Measurements from ENCODE around the gene POU5F1.
"Not testable (repeated sequence)": the region's sequence is repeated elsewhere in the genome, so short reads cannot be mapped to it uniquely, and the experiment has no call there.

POU5F1 gene

DNA sequence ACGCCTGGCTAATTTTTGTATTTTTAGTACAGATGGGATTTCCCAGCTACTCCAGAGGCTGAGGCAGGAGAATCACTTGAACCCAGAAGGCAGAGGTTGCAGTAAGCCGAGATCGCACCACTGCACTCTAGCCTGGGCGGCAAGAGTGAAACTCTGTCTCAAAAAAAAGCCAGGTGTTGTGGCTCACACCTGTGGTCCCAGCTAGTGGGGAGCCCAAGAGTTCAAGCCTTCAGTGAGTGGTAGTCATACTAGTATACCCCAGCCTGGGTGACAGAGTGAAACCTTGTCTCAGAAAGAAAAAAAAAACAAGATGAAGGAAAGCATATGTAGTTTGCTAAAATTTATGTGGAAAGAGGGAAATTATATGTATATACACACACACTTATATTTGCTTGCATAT is 20.0 kb upstream of the POU5F1 start:
- no peak for DNase-seq

DNA sequence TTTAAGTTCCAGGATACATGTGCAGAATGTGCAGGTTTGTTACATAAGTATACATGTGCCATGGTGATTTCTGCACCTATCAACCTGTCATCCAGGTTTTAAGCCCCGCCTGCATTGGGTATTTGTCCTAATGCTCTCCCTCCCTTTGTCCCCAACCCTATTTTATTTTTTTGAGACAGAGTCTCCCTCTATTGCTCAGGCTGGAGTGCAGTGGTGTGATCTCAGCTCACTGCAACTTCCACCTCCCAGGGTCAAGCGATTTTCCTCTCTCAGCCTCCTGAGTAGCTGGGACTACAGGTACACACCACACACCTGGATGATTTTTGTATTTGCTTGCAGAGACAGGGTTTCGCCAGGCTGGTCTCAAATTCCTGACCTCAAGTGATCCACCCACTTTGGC is 18.7 kb upstream of the POU5F1 start:
- DNase-seq, result not testable (repeated sequence)

DNA sequence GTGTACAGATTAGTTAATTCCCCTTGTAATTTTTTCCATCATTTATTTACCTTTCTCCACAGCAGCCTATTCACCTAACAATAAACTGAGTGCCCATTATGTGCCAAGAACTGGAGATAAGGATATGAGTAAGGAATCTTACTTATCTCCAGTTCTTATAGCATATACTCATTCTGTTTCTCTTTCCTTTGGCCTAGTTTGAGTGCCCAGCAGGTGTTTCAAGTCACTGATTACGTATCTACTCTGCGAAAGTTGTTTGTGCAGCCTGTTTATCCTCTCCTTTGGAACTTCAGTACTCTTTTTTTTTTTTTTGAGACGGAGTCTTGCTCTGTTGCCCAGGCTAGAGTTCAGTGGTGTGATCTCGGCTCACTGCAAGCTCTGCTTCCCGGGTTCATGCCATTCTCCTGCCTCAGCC is 17.3 kb upstream of the POU5F1 start:
- no peak for DNase-seq

DNA sequence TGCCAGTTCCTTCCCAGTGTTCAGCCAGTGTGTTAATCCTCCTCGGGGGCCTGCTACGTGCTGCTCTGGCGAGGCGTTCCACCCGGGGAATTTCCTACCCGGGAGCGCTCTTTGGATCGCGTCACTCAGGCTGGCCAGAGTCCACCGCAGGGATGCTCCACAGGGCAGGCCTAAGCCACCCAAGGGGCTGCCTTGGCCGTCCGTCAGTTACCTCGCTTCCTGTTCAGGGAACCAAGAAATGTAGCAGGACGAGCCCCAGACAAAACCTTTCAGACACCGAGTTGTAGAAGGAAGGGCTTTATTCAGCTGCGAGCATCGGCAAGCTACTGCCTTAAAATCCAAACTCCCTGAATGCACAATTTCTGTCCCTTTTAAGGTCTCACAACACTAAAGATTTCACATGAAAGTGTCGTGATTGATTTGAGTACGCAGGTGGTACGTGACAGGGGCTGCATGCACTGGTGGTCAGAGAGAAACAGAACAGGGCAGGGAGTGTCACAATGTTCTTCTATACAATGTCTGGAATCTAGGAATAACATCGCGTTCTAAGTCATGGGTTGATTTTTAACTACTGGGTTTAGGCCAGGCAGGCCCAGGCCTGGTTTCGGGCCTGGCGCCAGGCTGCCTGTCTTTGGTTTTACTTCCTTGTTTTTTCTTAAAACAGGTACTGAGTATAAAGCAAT is 15.7 kb upstream of the POU5F1 start:
- no peak for DNase-seq

DNA sequence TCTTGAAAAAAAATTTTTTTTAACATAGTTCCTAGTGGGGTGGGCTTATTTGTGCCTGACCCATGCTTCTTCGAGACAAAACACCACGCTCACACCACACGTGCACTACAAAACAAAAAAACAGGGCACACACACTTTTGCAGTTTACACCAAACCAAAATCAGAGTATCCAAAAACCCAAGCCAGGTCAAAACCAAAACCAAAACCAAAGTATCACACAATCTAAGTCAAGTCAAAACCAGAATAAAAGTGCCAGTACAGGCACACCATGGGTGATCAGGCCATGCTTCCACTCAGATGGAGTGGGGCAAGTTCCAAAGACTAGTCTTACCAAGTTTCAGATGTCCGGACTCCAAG is 15.2 kb upstream of the POU5F1 start:
- DNase-seq, result not testable (repeated sequence)

DNA sequence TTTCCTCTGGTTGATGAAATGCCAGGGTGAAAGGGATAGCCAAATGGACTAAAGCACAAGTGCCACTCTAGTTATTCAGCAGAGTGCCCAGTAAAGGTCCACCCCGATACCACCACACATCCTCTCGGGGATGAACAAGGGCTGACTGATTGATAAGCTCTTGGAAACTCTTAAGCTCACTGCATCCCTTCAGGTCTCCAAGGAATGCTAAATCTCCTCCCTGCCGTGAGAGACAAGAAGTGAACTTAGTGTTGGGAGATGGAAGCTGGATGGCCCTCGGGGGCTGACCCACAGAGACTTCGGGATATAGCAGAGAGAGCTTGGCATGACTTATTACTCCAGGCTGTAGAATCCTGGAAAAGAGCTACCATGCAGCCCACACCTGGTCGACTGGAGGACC is 13.4 kb upstream of the POU5F1 start:
- peak in 1 of 3 donors; percentile 4 for DNase-seq

DNA sequence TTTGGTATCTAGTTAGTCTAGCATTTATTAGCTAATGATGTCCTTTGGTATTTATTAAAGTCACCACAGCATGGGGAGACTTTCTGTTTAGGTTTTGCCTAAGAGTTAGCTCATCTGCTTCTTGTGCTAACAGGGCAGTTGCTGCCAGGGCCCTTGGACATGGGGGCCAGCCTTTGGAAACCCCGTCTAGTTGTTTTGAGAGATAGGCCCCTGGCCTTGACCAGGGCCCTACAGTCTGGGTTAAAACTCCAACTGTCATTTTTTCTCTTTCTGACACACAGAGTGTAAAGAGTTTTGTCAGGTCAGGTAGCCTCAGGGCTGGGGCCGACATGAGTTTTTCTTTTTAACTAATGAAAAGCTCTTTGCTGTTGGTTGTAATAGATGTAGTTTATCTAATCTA is 12.8 kb upstream of the POU5F1 start:
- DNase-seq, result not testable (repeated sequence)

DNA sequence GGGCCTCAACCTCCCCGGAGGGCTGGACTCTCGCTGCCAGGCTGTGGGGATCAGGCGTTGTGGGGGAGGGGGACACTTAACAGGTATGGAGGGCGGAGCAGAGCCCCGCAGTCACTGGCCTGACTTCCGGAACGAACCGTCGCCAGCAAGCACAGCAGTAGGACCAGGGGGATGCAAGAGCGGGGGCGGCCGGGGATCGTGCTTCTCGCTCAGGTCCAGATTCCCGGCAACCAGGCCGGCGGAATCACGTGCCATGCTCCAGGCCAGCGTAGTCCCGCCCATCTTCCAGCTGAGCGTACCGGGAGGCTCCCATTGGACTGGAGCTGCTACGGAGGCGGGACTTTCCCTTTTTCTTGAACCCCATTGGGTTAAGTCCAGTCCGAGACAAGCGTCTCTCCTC is 10.0 kb upstream of the POU5F1 start:
- peak; percentile 75 to 84 (median 79) for DNase-seq

DNA sequence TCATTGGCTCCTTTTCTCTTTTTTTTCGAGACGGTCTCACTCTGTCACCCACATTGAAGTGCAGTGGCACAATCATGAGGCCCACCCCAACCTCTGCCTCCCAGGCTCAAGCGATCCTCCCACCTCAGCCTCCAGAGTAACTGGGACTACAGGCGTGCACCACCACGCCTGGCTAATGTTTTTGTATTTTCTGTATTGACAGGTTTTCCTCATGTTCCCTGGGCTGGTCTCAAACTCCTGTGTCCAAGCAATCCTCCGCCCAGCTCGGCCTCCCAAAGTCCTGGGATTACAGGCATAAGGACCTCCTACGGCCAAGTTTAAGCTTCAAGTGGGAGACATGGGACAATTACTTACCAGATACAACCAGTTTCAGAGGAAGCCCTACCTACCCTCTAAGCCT is 9.4 kb upstream of the POU5F1 start:
- DNase-seq, result no peak

DNA sequence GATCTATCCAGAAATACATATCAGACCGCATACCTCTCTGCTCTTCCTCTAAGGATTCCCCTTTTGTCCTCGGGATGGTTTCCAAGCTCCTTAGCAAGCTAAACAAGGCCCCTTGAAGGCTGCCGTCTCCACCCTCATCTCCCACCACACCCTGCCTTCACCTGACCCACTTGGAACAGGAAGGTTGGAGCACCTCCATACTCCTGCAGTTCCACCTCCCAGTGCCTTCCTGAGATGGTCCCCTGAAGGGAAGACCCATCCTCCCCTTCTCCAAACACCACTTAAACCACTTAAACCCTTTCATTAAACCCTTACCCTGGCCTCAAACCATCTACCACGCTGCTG is 8.5 kb upstream of the POU5F1 start:
- no peak for DNase-seq

DNA sequence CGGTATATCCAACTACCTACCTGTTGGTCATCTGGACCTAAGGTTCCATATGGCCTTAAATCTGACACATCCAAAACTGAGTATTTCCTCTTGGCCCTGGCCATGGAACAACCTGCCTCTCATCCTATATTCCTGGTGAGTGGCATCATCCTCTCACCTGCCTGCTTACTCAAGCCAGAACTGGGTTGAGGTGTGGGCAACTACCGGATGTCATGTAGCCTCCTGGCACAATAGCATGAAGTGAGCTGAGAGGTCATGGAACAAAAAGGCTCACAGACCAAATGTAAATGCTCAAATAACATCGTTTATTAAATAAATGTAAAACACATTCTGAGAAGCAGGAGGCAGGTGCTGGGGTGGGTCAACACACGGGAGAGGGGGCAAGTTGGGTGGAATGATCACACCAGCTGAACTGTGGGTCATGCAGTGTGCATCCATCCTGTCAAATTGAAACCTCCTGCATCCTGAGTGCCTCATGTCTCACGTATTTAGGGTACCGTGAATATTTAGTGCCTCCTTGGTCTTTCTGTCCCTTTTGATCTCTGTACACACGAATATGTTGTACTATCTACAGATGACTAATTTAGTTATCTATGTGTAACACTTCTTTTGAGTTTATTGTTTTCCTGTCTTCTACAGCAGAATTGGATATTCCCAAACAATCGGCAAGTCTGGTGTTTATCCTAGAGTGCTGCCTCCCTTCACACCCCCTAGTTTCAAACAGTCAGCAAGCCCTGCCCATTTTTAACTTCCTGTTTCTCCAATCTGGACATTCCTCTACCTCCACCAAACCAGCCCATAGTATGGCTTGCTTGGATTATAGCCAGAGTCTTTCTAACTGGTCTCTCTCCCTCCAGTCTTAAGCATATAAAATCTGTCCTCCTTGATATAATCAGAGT is 7.9 kb upstream of the POU5F1 start:
- peak; percentile 36 to 50 (median 48) for DNase-seq

DNA sequence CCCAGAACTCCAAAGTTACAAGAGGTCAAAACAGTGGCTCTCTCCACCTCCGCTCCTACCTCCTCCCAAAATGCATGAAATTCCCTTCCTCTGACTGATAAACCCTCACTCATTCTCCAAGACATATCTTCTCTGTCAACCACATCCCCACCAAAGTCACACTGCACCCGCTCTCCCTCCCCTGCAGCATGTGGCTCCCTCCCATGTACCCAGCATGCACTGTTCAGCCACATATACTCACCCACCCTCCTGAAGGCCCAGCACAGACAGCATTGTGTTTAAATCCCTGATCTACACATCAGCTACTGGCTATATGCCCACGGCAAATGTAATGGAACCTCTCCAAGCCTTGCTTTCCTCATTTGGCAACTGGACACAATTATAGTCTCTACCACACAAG is 5.5 kb upstream of the POU5F1 start:
- DNase-seq, result no peak

DNA sequence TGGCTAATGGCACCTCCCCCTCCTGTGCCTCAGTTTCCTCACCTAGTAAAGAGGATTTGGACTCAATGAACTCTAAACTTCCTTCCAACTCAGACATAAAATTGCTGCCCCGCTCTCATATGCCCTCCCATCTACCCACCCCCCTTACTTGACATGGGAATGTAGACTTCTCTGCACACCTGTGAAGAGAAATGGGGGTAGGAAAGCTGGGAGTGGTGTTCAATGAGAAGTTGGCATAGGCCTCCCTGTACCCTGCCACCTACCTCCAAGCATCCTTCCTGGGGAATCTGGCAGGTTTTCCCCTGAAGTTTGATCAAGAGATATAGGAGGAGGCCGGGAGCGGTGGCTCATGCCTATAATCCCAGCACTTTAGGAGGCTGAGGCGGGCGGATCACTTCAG is 3.9 kb upstream of the POU5F1 start:
- no peak for DNase-seq

DNA sequence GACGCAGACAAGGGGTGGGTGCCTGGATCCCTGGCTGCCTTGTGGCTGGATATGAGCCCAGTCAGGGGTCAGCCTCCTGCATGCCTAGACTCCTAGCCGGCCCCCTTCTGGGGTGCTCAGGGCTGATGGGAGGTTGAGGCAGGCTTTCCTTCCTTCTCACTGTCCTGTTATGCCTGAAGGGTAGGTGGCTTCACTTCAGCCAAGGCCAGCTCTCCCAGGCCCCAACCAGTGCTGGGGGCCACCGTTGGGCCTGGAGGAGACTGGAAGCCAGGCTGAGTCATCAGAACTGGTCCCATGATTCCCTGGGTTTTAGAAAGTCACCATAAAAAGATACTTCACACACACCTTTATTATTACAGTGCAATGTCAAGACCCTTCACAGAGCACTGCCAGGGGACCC is 2.9 kb upstream of the POU5F1 start:
- DNase-seq, result no peak

DNA sequence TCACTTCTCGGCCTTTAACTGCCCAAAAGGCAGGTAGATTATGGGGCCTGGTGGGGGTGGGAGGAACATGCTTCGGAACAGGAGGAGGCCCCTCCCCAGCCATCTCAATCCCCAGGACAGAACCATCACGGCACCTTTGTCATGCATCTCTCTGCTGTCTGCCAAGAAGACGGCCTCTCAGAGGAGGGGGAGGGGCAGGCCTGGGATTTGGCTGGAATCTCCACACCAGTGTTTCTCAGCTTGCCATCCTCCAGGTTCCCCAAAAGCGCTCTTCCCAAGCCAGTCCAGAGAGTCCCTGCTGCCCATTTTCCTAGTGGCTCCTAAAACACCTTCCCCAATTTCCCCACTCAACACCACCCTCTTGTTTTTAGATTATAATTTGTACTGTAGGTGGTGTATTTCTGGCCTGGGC is 2.5 kb upstream of the POU5F1 start:
- DNase-seq, result no peak

DNA sequence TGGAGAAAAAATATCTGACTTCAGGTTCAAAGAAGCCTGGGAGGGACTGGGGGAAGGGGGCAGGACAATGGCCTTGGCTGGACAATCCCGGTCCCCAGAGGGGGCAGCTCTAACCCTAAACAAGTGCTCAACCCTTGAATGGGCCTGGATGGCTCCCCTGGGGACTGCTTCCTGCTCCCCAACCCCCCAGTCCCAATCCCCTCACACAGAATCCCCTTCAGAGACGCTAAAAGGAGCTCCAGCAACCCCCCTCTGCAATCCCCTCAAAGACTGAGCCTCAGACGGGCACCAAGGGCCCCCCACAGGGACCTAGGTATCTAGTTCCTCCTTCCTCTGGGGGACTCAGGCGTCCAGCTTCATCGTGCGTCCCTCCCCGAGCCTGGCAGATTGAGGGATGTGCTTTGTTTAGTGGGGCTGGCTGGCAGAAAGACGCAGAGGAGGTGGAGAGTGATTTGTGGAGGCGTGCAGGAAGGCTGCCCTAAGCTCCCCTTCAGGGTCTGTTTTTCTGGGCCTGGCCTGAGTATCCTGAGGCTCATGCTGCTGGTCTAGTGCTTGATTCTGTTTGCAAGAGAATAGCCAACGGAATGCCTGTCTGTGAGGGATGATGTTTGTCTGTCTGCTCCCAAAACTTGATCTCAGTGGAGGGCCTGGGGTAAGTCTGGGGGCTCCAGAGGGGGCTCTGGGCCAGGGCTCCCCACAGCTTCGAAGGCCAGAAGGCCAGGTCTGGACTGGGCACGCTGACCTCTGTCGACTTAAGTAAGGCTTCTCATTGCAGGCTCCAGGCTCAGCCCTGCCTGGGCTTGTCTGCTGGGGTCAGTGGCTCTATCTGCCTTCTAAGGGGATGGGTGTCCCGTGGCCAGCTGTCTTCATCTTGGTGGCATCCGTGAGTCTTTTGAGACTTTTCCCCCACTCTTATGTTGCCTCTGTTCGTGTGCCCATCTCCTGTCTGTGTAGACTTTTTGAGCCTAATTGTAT is 1.7 kb upstream of the POU5F1 start:
- no peak for DNase-seq

DNA sequence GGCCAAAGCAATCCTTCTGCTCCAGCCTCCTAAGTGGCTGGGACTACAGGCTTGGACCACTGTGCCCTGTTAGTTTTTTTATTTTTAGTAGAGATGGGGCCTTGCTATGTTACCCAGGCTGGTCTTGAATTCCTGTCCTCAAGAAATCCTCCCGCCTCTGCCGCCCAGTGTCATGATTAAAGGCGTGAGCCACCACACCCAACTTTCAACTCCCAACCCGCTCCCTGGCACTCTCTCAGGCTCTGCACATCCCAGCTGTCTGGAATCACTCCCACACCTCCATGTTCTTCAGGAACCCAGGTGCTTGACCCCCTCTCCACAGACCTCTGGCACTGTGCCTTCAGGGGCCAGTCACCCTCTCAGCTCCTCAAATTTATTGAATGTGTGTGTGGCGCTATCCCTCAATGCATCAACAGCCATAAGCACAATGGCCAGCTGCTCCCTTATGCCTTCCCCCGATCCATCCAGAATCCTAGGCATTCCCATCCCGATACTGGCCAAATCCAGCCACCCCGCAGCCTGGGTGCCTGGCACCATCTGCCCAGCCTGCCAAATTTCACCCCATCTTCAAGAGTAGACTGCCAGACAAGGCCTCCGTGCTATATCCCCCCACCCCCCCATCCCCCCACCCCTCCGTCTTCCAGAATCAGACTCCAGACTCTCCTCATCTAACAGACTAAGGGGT is 647 bp upstream of the POU5F1 start:
- DNase-seq, result peak in 1 of 3 donors; percentile 6

DNA sequence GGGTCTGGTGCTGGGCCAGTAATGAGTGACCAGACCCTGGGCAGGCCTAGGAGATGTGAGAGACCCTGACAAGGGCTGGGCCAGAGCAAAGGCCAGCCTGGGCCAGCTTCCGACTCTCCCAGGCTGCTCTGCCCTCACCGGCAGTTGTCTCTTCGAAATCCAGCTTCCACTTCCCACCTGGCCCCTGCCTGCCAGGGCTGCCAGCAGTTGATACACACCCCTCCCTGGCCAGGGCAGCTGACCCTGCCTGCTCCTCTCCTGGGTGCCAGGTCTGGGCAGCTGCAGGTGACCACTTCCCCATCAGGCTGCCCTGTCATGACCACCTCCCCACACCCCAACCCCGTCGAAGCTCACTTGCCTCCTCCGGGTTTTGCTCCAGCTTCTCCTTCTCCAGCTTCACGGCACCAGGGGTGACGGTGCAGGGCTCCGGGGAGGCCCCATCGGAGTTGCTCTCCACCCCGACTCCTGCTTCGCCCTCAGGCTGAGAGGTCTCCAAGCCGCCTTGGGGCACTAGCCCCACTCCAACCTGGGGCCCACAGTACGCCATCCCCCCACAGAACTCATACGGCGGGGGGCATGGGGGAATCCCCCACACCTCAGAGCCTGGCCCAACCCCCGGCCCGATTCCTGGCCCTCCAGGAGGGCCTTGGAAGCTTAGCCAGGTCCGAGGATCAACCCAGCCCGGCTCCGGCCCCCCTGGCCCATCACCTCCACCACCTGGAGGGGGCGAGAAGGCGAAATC is 453 bp downstream of the POU5F1 start:
- not testable (repeated sequence) for DNase-seq

DNA sequence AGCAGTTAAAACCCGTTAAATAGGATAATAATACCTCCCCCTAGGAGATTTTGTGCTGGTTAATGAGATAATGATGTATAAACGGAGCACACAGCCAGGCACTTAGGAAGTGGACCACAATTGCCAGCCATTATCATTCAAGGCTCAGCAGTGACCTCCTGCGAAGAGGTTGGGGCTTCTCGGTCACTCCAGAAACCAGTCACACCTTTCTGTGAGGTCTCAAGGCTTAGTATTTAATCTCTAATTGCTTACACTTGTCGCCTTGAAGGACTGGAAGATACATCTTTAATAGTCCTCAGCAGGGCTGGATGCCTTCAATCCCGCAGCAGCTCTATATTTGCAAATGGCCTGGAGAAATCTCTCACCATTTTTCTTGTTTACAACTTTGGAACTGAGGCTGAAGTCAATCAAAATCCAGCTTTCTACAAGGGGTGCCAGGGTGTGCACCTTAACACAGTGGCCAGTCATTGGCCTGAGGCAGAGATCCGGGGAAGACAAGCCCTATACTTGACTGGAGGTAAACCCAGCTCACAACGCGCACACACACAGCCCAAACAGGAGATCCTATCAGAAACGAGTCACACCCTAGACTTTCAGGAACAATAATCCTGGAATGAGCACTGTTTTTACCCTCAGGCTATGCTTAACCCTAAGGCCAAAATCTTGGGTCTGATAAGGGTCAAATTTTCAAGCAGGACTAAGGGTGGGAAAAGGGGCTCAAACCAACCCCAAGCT is 1.2 kb downstream of the POU5F1 start:
- no peak for DNase-seq

DNA sequence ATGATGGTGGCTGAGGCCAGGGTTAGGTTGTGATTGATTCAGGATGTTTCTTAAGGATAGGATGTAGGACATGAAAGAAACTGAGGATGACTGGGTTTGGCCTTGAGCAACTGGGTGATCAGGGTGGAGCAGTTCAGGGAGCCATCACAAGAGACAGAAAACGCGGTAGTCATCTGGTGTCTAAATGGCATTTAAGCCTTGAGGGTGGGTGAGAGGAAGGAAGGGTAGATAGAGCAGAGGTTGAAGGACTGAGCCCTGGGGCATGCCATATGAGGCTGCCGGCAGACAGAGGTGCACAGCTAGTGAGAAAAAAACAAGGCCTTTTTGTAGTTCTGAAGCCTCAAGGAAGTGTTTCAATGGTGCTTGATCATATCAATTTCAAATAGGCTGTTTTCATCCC is 1.9 kb downstream of the POU5F1 start:
- DNase-seq, result no peak

DNA sequence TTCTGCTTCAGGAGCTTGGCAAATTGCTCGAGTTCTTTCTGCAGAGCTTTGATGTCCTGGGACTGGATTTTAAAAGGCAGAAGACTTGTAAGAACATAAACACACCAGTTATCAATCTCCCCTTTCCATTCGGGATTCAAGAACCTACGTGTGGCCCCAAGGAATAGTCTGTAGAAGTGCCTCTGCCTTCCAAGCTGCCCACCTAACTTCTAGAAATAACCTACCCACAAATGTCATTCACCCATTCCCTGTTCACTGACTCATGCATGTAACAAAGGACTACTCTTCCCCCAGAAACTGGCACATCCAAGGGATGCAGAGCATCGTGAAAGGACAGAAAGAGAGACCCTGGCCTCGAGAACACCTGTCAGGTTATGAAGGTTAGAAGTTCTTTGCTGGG is 4.5 kb downstream of the POU5F1 start:
- DNase-seq, result no peak
